SHP77 treated with DMSO at 0.1 percent for 48 hours (cell line): ENCODE data around the gene POU2AF3.

ENCODE experiments used
- DNase-seq: peaks from one replicate; lab custom pipeline; 2025; lab: John Stamatoyannopoulos, UW

The POU2AF3 gene

GRCh38 chr11:111353776-111354600 lies 55.6 kb downstream of the POU2AF3 start:
- DNase-seq = no peak

GRCh38 chr11:111354601-111354891 lies 56.2 kb downstream of the POU2AF3 start:
- DNase-seq = no peak

- DNase-seq = no peak
Measured at GRCh38 chr11:111355101-111355500, 56.8 kb downstream of the POU2AF3 start.

- DNase-seq = no peak
Measured at GRCh38 chr11:111355956-111356659, 57.8 kb downstream of the POU2AF3 start.

GRCh38 chr11:111356660-111357048 lies 58.3 kb downstream of the POU2AF3 start:
- no peak for DNase-seq

- no peak for DNase-seq
Measured at GRCh38 chr11:111357150-111358037, 59.0 kb downstream of the POU2AF3 start.
